ENCODE results near the gene DAGLB. TPM values are rescaled to one million over a fixed set of nuclear protein-coding genes. Genes with fewer than 3 reads are reported as not detected.

DAGLB gene
- total and polyA plus RNA-seq, 2 of the 4 experiments (the other 2 are of a cell fraction) = 23.4 to 33.5 TPM

DNA sequence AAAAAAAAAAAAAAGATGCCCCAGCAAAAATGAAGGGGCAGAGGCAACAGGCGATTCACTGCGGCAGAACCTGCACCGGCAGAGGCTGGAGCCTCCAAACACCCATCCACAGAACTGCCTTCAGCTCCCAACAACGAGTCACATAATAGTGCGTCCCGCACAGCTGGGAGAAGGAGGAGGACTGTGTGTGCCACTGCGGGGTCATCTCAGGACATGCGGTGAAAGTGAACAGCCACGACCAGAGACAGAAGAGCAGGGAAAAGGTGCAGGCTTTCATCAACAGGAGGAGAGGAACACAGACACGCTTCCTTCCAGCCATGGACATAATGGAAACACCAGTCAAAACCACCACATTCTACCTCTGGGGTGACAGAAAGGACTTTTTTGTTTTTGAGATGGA lies 34.1 kb downstream of the DAGLB start:
- H3K18ac ChIP-seq (ENCODE audit: low read depth, low read length) = no peak overlapping the region
- no peak overlapping the region for H3K9ac ChIP-seq (ENCODE audit: low read depth, low read length)
- no peak overlapping the region for H2BK5ac ChIP-seq (ENCODE audit: low read depth, low read length, poor library complexity, severe bottlenecking)
- WGBS, 2 experiments (ENCODE audit: extremely low coverage in 2 of 2, insufficient read length in 1 of 2) = 100% methylated on average over 2 of the region's 10 CpGs; no CpG with 5 or more reads in 1 of the 2 experiments
- H4K20me1 ChIP-seq (ENCODE audit: insufficient read depth, low read length) = peaks cover 7% of the 10 kb centered on the region
- no peaks in the 10 kb centered on the region for H3K9me3 ChIP-seq (ENCODE audit: control insufficient read depth, insufficient read depth, low read length)
- H3K9me1 ChIP-seq (ENCODE audit: insufficient read depth, low read length) = no peaks in the 10 kb centered on the region; the same call in 1 of the 2 replicates
- ChIA-PET POLR2A (ENCODE audit: unreplicated experiment) (no interaction called here), CTCF (no interaction called here)
- H2AFZ ChIP-seq (replicated peaks; ENCODE audit: low read length, poor library complexity) = no peak overlapping the region
- H3K4me1 ChIP-seq (ENCODE audit: control insufficient read depth, insufficient read depth, low read length) = 0 out of 2 replicates have a peak, but pooled peaks cover 2% of the 10 kb centered on the region
- no peak overlapping the region for H2BK15ac ChIP-seq (ENCODE audit: low read depth, low read length)
- H2BK120ac ChIP-seq (ENCODE audit: low read depth, low read length) = no peak overlapping the region
- H2BK20ac ChIP-seq (ENCODE audit: low read depth, low read length) = no peak overlapping the region
- H3K4me3 ChIP-seq (ENCODE audit: insufficient read depth, low read depth, low read length) = no peak overlapping the region
- in situ Hi-C loops (cut with MboI; ENCODE audit: low sequenced_read_pairs) = no loop called here
- no TSS peak for BruUV-seq (replicated peaks)
- intact Hi-C loops (cut with micrococcal nuclease) = no loop called here
- no peak overlapping the region for H3K56ac ChIP-seq (ENCODE audit: extremely low read depth, insufficient read depth, low read length)
- no peak overlapping the region for H2AK9ac ChIP-seq (replicated peaks; ENCODE audit: low read depth, low read length, poor library complexity)
- TF ChIP-seq RCOR1 (IDR thresholded peaks at IDR 0.05; ENCODE audit: insufficient replicate concordance, low read length) (no peak), POLR2A (IDR thresholded peaks at IDR 0.05; ENCODE audit: low read depth, low read length) (no peak), FOS (IDR thresholded peaks at IDR 0.05; ENCODE audit: low read depth, low read length) (no peak), ELK1 (IDR thresholded peaks at IDR 0.05; ENCODE audit: borderline replicate concordance, low read depth, low read length) (no peak), RAD21 (IDR thresholded peaks at IDR 0.05; ENCODE audit: low read length) (no peak), MXI1 (IDR thresholded peaks at IDR 0.05; ENCODE audit: borderline replicate concordance, low read depth, low read length) (no peak), MAFK (IDR thresholded peaks at IDR 0.05; ENCODE audit: low read depth, low read length) (no peak), SMC3 (IDR thresholded peaks at IDR 0.05; ENCODE audit: low read depth, low read length) (no peak), MAZ (IDR thresholded peaks at IDR 0.05; ENCODE audit: borderline replicate concordance, low read depth, low read length) (no peak), BHLHE40 (IDR thresholded peaks at IDR 0.05; ENCODE audit: low read depth, low read length) (no peak), RFX5 (IDR thresholded peaks at IDR 0.05; ENCODE audit: low read depth, low read length) (no peak), USF2 (IDR thresholded peaks at IDR 0.05; ENCODE audit: low read depth, low read length) (no peak), CEBPB (IDR thresholded peaks at IDR 0.05; ENCODE audit: low read depth, low read length) (no peak), NFE2L2 (IDR thresholded peaks at IDR 0.05; ENCODE audit: low read depth, low read length) (no peak), CHD1 (IDR thresholded peaks at IDR 0.05; ENCODE audit: low read depth, low read length) (no peak)
- TF ChIP-seq, protein P1, sequence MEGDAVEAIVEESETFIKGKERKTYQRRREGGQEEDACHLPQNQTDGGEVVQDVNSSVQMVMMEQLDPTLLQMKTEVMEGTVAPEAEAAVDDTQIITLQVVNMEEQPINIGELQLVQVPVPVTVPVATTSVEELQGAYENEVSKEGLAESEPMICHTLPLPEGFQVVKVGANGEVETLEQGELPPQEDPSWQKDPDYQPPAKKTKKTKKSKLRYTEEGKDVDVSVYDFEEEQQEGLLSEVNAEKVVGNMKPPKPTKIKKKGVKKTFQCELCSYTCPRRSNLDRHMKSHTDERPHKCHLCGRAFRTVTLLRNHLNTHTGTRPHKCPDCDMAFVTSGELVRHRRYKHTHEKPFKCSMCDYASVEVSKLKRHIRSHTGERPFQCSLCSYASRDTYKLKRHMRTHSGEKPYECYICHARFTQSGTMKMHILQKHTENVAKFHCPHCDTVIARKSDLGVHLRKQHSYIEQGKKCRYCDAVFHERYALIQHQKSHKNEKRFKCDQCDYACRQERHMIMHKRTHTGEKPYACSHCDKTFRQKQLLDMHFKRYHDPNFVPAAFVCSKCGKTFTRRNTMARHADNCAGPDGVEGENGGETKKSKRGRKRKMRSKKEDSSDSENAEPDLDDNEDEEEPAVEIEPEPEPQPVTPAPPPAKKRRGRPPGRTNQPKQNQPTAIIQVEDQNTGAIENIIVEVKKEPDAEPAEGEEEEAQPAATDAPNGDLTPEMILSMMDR (conservative IDR thresholded peaks at IDR 0.05; ENCODE audit: low read depth, low read length) = no peak
- no peak overlapping the region for H3K14ac ChIP-seq (replicated peaks; ENCODE audit: low read depth, low read length)
- H3K23ac ChIP-seq (ENCODE audit: low read depth, low read length) = no peak overlapping the region
- no peak overlapping the region for H2AK5ac ChIP-seq (ENCODE audit: low read depth, low read length)
- no peak overlapping the region for H3K27ac ChIP-seq (ENCODE audit: insufficient read depth, low read length)
- no peak overlapping the region for H4K91ac ChIP-seq (ENCODE audit: insufficient read depth, low read depth, low read length)
- no peak overlapping the region for H3K4ac ChIP-seq (ENCODE audit: low read depth, low read length)
- H3K4me2 ChIP-seq (ENCODE audit: low read depth, low read length) = no peak overlapping the region
- dilution Hi-C loops (cut with HindIII; ENCODE audit: low sequenced_read_pairs, unreplicated experiment) = no loop called here
- H3K36me3 ChIP-seq (ENCODE audit: control insufficient read depth, insufficient read depth, low read length) = peaks cover 60% of the 10 kb centered on the region
- peaks cover 19 to 45% of the 10 kb centered on the region in 2 experiments for H3K79me1 ChIP-seq (ENCODE audit: low read depth in 1 of 2, low read length in 2 of 2)
- no peak overlapping the region for H4K5ac ChIP-seq (ENCODE audit: low read depth, low read length)
- no peak overlapping the region for H4K8ac ChIP-seq (ENCODE audit: low read depth in 2 of 2, low read length in 2 of 2)
- no peaks in the 10 kb centered on the region for H3K27me3 ChIP-seq (ENCODE audit: control insufficient read depth, insufficient read depth, low read length)
- ATAC-seq (ENCODE audit: low read depth) (no peak), DNase-seq (no peak)

All from IMR-90 (cell line).